HG02884 (cell line): ENCODE results near the gene PTPN3.

Experiments used
- ATAC-seq: cut with Tn5 transposase; IDR thresholded peaks from one replicate; pipeline ENCODE4 v1.9.1; 2021; ENCODE audit warnings: mild to moderate bottlenecking, moderate library complexity; ENCODE audit not compliant: unreplicated experiment

Gene PTPN3

GRCh38 chr9:109506097-109506712 is 8.1 kb upstream of the PTPN3 start:
- no peak for ATAC-seq

- ATAC-seq, result no peak
Measured at GRCh38 chr9:109504689-109505088, 6.6 kb upstream of the PTPN3 start.

GRCh38 chr9:109500421-109500974 is 2.4 kb upstream of the PTPN3 start:
- ATAC-seq, result no peak

GRCh38 chr9:109499631-109500410 is 1.7 kb upstream of the PTPN3 start:
- no peak for ATAC-seq

GRCh38 chr9:109499093-109499630 is 1.1 kb upstream of the PTPN3 start:
- no peak for ATAC-seq

GRCh38 chr9:109497226-109498153 is 617 bp downstream of the PTPN3 start:
- no peak for ATAC-seq

- no peak for ATAC-seq
Measured at GRCh38 chr9:109496841-109497225, 1.3 kb downstream of the PTPN3 start.

GRCh38 chr9:109496218-109496617 is 1.9 kb downstream of the PTPN3 start:
- ATAC-seq, result no peak

- ATAC-seq, result no peak
Measured at GRCh38 chr9:109493648-109494047, 4.5 kb downstream of the PTPN3 start.

- no peak for ATAC-seq
Measured at GRCh38 chr9:109491590-109491989, 6.5 kb downstream of the PTPN3 start.

- no peak for ATAC-seq
Measured at GRCh38 chr9:109488791-109489492, 9.2 kb downstream of the PTPN3 start.

- no peak for ATAC-seq
Measured at GRCh38 chr9:109488351-109488750, 9.8 kb downstream of the PTPN3 start.

GRCh38 chr9:109487247-109487646 is 10.9 kb downstream of the PTPN3 start:
- no peak for ATAC-seq

GRCh38 chr9:109483744-109484429 is 14.2 kb downstream of the PTPN3 start:
- ATAC-seq, result no peak

- ATAC-seq, result no peak
Measured at GRCh38 chr9:109482391-109482916, 15.7 kb downstream of the PTPN3 start.

- ATAC-seq, result no peak
Measured at GRCh38 chr9:109481856-109482255, 16.3 kb downstream of the PTPN3 start.

GRCh38 chr9:109479822-109480221 is 18.3 kb downstream of the PTPN3 start:
- ATAC-seq, result no peak

GRCh38 chr9:109478665-109479380 is 19.3 kb downstream of the PTPN3 start:
- ATAC-seq, result no peak

- no peak for ATAC-seq
Measured at GRCh38 chr9:109478051-109478563, 20.0 kb downstream of the PTPN3 start.
